HG03175 (cell line): ENCODE results near the gene TWSG1.
"Not testable (repeated sequence)": the region's sequence is repeated elsewhere in the genome, so short reads cannot be mapped to it uniquely, and the experiment has no call there.

Source experiments
- ATAC-seq: cut with Tn5 transposase; IDR thresholded peaks from one replicate; pipeline ENCODE4 v1.9.1; 2021; ENCODE audit warnings: mild to moderate bottlenecking, moderate library complexity; ENCODE audit not compliant: unreplicated experiment

Gene TWSG1

DNA sequence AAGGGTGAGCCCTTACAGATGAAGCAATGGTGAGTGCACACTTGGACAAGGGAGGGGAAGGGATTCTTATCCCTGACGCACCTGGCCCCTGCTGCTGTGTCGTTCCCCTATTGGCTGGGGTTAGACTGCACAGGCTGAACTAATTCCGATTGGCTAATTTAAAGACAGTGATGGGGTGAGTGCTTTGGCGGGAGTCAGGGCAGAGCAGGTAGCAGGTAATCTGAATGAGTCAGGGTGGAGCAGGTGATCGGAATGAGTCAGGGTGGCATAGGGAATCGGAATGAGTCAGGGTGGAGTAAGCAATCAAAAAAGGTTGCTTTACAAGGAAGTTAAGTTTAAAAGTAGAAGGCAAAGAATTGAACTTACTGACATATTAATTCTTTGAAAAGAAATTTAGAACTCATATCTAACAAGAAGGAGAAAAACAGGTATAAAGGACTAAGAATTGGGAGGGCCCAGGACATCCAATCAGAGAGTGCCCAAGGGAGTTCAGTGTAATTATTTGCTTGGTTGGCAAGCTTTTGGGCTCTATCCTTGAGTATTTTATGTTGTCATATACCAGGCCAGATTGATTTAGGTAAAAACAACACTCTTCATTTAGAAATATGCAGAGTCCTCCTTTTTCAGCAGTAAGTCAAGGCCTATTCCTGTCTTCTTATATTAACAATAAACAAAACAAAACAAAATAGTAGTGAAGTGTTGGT, 88.4 kb downstream of the TWSG1 start:
- no peak for ATAC-seq

DNA sequence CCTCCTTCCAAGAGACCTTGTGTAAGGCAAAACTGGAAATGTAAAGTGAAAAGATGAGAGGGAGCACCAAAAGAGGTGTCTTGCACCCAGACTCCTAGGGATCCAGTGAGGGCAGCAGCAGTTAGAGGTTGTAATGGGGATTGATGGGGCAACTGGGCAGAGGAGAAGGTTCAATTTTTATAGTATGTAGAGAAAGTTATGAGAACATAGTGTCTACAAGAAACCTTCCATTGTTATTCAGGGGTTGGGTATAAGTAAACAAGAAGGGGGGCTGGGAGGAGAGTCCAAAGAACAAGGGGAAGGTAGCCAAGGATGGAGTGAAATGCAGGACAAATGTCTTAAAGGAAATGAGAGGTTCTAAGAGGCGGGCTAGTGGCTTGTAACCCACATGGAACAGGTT, 89.1 kb downstream of the TWSG1 start:
- not testable (repeated sequence) for ATAC-seq

DNA sequence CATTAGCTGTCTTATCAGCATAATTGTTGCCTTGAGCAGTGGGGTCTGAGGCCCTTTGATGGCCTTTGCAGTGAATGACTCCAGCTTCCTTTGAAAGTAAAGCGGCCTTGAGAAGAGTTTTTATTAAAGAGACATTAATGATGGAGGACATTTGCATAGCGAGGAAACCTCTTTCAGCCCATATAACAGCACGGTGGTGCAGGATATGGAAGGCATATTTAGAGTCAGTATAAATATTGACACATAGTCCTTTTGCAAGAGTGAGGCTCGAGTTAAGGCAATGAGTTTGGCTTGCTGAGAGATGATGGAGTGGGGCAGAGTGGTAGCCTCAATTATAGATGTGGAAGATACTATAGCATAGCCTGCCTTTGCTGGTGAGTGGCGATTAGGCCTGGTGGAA, 89.7 kb downstream of the TWSG1 start:
- ATAC-seq: not testable (repeated sequence)

DNA sequence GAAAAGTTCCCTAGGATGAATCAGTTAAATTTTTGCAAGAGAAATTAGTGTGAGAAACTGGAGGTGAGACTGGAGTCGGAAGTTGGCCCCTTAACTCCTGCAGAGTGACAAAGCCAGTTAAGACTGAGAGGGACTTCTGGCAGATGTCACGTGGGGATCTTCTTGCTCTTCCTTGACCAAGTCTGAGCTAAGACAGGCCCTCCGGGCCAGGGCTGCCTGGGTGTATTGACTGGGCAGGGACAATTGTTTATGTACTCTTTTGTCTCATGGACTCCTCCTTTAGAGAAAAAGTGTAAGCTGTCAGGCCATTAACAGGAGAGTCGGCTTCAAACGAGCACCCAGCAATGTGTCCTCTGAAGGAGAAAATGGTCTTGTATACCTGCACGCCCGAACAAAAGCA, 92.2 kb downstream of the TWSG1 start:
- no peak for ATAC-seq

DNA sequence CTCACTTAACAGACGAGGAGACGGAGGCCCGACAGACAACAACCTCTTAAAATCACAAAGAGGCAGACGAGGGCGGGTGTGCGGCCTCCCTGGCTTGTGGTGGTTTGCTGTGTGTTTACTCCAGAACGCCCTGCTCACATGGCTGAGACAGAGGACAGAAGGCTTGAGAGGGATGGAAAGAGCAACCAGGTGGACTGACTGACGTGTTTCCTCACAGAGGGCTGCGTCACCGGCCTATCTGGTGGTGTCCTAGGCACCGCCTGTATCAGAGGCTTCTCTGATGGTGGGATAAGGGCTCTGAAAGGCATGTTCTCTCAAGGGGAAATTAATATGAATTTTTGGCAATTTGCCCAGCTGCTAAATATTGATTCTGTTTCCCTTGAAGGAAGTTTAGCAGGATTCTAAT, 93.7 kb downstream of the TWSG1 start:
- ATAC-seq: no peak

DNA sequence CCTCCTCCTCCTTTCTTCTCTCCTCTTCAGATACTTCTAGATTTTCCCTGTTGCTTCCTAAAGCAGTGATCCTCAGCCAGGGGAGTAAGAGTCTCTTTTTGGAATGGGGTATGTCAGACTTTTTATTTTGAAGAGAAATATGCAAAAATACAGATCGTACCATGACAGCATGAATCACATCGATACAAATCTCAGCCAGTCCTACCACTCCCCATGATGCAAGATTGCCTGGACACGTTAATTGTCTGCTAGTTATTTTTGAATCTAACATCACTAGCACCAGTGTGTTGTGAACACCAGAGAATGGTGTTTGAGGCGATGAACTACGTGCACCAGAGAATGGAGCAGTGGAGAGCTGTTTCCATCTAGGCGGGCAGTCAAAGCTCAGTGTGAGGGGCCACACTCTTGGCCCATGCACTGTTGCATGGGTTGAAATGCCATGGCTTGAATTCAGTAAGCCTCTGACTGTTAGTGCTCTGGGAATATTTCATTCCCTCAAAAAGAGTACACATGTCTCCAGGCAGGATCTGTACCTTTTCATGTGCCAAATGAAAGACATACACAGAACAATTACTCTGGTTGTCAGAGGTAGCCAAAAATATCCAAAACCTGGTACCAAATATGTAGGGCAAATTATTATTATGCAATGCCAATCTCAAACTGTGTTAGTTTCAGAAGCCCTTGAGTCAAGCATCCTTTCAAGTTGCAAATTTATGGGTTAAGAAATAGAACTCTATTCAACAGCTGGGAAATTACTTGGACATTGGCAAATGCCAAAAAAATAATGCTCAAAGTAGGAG, 94.5 kb downstream of the TWSG1 start:
- no peak for ATAC-seq

DNA sequence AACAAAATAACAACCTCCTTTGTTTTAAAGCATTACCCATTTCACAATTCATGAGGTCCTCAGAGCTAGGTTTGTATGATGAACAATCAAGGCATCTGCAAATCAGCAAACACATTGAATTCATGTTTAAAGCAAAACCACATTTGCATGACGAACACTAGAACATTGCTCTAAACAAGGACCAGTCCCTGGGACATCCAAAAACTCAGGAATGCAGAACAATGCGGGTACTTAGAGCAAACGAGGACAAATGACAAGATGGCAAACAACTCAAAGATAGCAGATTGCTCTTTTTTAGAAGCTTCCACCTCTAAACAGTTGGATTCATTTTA, 95.1 kb downstream of the TWSG1 start:
- ATAC-seq: no peak

DNA sequence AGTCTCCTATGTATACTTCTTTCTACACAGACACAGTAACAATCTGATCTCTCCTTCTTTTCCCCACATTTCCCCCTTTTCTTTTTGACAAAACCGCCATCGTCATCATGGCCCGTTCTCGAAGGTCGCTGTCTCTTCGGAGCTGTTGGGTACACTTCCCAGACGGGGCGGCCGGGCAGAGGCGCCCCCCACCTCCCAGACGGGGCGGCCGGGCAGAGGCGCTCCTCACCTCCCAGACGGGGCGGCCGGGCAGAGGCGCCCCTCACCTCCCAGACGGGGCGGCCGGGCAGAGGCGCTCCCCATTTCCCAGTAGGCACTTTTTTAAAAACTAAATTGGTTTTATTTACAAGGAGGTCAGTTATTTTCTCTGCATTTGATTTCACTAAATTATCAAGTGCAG, 95.7 kb downstream of the TWSG1 start:
- ATAC-seq: not testable (repeated sequence)

DNA sequence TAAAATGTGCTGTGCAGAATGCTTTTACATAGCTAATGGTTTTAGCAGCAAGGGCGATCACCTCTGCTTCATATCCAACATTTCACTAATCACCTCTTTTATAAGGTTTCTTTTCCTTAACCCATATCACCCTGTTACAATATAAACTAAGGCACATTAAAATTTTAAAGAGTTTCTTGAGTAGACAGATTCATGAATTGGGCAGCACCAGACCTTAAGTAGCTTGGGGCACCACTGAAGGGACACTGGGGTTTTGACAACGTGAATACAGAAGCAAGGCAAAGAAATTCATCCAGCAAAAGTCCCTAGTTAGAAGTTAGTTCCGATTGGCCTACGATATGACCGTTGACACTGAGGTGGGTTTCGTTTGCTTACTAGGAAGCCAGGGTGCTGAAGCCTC, 96.7 kb downstream of the TWSG1 start:
- no peak for ATAC-seq

DNA sequence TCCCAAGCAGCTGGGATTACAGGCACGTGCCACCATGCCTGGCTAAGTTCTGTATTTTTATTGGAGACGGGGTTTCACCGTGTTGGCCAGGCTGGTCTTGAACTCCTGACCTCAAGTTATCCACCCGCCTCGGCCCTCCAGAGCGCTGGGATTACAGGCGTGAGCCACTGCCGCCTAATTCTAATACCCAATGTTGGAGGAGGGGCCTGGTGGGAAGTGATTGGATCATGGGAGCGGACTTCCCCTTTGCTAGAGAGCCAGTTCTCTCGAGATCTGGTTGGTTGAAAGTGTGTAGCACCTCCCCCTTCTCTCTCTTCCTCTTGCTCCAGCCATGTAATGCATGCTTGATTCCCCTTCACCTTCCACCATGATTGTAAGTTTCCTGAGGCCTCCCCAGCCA, 98.5 kb downstream of the TWSG1 start:
- ATAC-seq: not testable (repeated sequence)

DNA sequence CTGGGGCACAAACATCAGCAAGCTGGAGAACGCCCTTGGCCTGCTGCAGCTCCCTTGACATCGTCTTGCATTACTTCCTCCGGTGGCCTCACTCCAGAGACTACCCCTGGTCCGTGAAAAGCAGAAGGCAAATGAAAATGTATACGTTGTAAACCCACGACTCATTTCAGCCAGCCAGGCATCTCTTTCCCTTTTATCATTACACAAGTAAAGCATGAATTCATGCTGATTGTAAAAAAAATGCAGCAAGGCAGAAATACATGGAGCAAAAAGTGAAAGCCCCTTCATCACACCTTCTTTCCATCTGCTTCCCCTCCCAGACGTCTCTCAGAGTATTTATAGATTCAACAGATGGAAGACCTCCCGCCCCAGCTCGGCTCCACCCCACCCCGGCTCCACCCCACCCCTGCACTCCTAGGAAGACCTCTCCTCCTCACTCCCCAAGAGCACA, 99.1 kb downstream of the TWSG1 start:
- no peak for ATAC-seq

DNA sequence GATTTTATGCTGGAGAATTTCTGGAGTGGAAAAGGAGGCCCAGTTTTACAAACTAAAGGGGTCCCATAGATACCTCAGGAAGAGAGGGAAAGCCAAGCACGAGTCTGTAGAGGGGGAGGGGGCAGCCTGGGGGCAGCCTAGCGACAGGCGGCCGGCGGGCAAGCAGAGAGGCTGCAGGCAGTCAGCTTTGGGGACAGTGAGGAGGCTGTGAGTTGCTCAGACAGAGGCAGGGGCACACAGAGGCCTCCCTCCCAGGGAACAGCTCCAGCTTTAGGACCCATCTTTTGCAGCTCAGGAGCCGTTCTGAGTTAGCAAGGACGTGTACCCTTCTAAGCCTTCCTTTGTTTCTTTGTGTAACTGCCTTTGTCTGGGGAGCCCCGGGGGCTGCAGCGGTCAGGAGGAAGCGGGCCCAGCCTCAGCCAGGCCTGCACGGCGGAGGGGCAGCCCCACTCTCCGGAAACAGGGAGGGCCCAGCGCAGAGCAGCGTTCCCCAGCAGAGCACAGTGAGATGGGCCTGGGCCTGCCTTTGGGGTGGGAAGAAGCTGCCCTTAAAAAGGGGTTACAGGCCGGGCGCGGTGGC, 99.6 kb downstream of the TWSG1 start:
- ATAC-seq: no peak

DNA sequence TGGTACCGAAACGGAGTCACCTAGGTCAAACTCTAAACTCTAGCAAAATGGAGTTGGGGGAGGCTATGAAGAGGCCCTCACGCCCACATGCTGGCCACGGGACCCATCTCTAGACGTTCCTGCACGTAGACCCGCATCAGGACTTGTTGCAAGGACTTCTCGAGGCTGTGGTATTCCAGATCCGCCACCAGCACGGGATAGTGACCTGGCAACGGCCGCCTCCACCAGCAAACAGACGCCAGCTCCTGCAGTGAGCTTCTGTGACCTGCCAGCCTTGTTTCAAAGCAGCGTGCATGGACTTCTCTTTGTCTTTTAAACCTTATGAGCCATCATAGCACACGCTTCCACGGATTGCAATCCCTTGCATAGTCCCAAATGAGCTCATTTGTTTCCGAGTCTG, 100.5 kb downstream of the TWSG1 start:
- no peak for ATAC-seq

DNA sequence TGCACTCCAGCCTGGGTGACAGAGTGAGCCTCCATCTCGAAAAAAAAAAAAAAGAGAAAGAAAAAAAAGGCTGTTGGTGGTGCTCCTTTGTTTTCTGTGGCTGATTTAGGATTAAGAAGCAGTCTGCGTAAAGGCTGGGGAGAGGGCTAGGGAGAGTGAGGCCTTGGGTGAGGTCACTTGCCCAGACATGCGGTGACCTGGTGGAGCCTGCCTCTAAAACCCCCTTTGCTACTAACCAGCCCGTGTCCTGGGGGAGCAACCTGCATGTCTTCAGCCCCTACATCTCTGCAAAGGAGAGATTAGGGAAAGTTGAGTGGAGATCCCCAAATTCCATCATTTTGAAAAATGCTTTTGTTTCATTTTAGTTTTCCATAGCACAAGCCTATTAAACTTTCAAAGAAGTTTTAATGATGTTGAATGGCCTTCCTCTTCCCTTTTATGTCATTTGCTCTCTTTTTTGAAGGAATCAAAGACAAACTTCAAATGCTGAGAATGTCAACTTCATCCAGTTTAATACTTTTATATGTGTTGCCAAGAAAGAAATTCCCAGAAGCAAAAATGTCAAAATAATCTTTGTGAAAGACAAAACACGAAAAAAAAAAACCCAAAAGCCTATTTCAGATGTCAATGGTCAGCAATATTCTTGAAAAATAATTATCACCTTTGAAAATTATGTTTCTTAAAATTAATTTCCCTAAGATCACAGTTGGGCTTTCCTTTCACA, 101.8 kb downstream of the TWSG1 start:
- ATAC-seq: no peak

DNA sequence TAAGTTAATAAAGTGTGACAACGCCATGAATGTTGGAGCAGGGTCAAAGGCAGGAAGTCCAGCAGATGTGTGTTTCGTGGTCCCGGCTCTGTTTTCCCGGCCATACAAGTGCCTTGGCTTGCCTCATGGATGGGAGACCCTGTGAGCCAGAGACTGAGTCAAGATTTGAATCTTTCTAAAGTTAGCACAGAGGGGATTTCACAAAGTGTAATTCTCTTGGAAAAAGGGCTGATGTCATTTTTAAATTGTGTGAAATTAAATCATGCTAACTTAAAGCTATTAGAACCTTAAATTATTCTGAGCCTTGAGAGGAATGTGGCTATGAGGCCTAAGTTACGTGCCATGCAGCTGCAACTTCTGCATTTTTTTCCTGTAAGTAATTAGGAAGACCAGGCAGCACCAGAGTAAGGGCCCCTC, 102.5 kb downstream of the TWSG1 start:
- ATAC-seq: no peak

DNA sequence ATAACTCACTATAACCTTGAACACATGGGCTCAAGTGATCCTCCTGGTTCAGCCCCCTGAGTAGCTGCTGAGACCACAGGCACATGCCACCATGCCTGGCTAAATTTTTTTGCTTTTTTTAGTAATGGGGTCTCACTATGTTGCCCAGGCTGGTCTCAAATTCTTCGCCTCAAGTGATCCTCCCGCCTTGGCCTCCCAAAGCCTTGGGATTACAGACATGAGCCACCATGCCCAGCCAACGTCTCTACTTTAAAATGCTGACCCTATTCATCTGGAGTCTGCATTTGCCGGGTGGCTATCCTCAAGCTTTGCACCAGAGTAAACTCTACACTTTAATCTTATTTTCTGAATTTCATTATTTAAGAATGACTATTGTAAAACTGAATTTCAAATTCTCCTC, 103.1 kb downstream of the TWSG1 start:
- ATAC-seq: no peak

DNA sequence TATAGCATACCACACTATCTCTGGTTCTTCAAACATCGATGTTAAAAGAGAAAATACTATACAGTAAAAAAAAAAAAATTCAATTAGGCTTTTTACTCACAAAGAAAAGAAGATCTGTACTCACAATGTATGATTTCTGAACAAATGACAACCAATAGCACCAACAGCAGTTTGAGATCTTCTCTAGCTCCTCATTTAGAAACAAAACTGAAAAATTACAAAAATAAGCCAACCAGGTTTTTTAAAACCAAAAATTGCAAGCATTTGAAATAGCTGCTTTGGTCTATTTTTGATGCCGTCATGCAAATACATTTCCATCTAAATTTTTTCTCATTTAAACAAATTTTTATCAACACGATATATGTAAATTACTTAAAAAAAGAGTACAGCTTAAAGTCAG, 106.5 kb downstream of the TWSG1 start:
- ATAC-seq: no peak

DNA sequence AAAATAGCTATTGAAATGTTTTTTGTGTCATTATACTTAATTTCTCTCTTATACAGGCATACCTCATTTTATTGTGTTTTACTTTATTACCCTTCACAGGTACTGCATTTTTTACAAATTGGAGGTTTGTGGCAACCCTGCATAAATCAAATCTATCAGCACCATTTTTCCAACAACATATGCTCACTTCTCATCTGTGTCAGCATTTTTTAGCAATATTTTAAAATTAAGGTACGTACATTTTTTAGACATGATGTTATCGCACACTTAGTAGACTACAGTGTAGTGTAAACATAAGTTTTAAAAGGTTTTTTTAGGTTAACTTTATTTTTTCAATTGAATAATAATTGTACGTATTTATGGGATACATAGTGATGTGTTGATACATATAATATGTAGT, 110.0 kb downstream of the TWSG1 start:
- ATAC-seq: no peak

DNA sequence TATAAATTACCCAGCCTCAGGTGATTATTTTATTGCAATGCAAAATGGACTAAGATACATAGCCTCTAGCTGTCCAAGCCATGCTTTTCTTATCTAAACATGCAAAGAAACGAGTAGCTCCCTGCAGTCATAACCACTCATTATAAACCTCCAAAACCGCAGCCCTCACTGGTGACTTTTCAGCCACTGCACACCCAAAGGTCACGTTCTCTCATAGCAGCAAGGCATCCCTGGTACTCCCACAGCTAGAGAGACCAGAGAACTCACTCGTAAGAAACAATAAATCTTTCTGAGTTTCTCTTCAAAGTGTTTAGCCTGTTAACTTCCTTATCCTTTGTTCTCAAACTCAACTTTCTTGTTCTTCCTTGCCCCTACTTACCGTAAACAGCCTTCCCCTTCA, 112.3 kb downstream of the TWSG1 start:
- no peak for ATAC-seq

DNA sequence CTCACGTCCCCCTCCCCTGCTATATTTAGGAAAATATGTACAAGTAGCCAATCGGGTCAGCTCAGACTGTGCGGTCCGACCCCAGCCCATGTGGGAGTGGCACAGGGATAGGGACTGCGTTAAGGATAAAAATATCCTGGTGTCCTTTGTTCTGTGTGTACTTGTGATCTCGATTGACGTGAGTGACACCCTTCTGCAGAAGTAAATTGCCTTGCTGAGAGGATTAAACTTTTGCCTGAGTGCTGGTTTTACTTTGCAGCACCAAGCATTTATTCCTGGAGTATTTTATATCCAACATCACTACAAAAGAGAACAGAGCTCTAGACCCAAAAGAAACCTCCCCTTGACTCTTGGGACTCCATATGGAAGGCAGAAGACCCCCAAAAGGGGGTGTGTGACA, 112.8 kb downstream of the TWSG1 start:
- ATAC-seq: no peak

DNA sequence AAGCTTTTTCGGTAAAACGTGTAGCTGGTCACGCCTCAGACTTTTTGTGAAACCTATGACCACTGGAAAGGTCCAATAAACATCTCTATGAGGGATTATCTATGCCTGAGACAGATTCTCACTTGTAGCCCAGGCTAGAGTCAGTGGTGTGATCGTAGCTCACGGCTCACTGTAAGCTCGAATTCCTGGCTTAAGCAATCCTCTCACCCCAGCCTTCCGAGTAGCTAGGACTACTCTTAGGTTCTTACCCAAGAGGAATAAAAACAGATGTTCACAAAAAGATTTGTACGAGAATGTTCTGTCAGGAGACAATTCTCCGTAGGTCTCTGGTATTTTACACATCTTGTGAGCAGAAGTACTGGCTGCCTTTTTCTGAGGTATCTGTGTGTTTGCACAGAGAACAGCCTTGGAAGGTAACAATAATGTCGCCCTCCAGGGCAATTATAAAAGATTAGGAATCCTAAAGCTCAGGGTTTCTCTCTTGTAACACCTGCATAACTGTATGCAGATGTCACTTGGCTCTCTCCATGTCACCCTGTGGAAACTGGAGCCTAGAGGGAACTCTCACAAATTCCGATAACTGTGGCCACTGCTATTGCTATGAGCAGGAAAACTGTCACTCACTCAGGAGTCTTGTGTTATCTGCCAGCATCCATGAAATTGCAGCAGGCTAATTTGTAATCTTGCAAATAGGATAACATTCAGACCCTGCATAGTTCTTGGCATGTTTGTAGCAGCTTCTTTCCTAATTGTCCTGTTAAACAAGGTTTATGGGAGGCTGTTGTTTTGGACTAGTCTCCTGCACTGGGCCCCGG, 115.2 kb downstream of the TWSG1 start:
- ATAC-seq: no peak
